Mesendoderm (in vitro differentiated cells): ENCODE results near the gene ZNF606. TPM values are rescaled to one million over a fixed set of nuclear protein-coding genes. Genes with fewer than 3 reads are reported as not detected.

Source experiments
- DNase-seq: peaks from one replicate; pipeline ENCODE4 v3.0.0; 2013
- H2AK5ac ChIP-seq: 2 replicates; pipeline ENCODE4 v1.6.1; 2013; ENCODE audit warnings: low read length, inconsistent platforms
- H2BK120ac ChIP-seq: 2 replicates; pipeline ENCODE4 v1.6.1; 2013; ENCODE audit warnings: low read depth, mild to moderate bottlenecking, low read length, moderate library complexity, mixed read lengths
- H2BK15ac ChIP-seq: replicated peaks from 2 replicates; pipeline ENCODE4 v1.6.1; 2013; ENCODE audit warnings: low read depth, mild to moderate bottlenecking, moderate library complexity
- H2BK5ac ChIP-seq: 2 replicates; pipeline ENCODE4 v1.6.1; 2013; ENCODE audit warnings: low read length, inconsistent platforms
- H3K18ac ChIP-seq: 2 replicates; pipeline ENCODE4 v1.6.1; 2013; ENCODE audit warnings: mild to moderate bottlenecking, low read length, mixed read lengths
- H3K23ac ChIP-seq: one replicate; pipeline ENCODE4 v1.6.1; 2013; ENCODE audit warnings: low read length
- H3K27ac ChIP-seq: 2 replicates; pipeline ENCODE4 v1.5.1; 2013; ENCODE audit warnings: low read depth, mild to moderate bottlenecking, inconsistent platforms, low read length, moderate library complexity
- H3K27me3 ChIP-seq: 2 replicates; pipeline ENCODE4 v1.6.1; 2013; ENCODE audit warnings: low read length, control low read depth, mild to moderate bottlenecking, inconsistent platforms; ENCODE audit not compliant: insufficient read depth, poor library complexity
- H3K36me3 ChIP-seq: 2 replicates; pipeline ENCODE4 v1.6.1; 2013; ENCODE audit warnings: low read length, inconsistent platforms; ENCODE audit not compliant: control insufficient read depth, insufficient read depth
- H3K4ac ChIP-seq: one replicate; pipeline ENCODE4 v1.6.1; 2013; ENCODE audit warnings: low read depth, mild to moderate bottlenecking, low read length, moderate library complexity
- H3K4me1 ChIP-seq: 2 replicates; pipeline ENCODE4 v1.6.1; 2013; ENCODE audit warnings: low read depth, low read length, inconsistent platforms; ENCODE audit not compliant: control insufficient read depth
- H3K4me2 ChIP-seq: 2 replicates; pipeline ENCODE4 v1.6.1; 2013; ENCODE audit warnings: low read length
- H3K4me3 ChIP-seq: 2 replicates; pipeline ENCODE4 v1.5.1; 2013; ENCODE audit warnings: mild to moderate bottlenecking, low read length
- H3K56ac ChIP-seq: one replicate; pipeline ENCODE4 v1.6.1; 2013; ENCODE audit warnings: low read length
- H3K79me1 ChIP-seq: 2 replicates; pipeline ENCODE4 v1.6.1; 2013; ENCODE audit warnings: low read length, inconsistent platforms
- H3K79me2 ChIP-seq: 2 replicates; pipeline ENCODE4 v1.6.1; 2013; ENCODE audit warnings: mild to moderate bottlenecking, low read length; ENCODE audit not compliant: control insufficient read depth, insufficient read depth
- H3K9ac ChIP-seq: 2 replicates; pipeline ENCODE4 v1.6.1; 2013; ENCODE audit warnings: low read length, inconsistent platforms
- H4K5ac ChIP-seq: one replicate; pipeline ENCODE4 v1.6.1; 2013; ENCODE audit warnings: low read length
- H4K8ac ChIP-seq: one replicate; pipeline ENCODE4 v1.6.1; 2013; ENCODE audit warnings: low read depth, mild to moderate bottlenecking, control low read depth, low read length, moderate library complexity
- WGBS: extraction: QIAGEN DNeasy Blood & Tissue Kit; methylation state at CpG from one replicate; pipeline ENCODE4 v1.1.7; 2013; ENCODE audit warnings: low lambda C conversion rate, missing lambda C conversion rate; ENCODE audit not compliant: insufficient coverage; ENCODE audit errors: extremely low coverage; 5-methylcytosine and 5-hydroxymethylcytosine counted together
- polyA plus RNA-seq, 2 experiments: library from polyadenylated mRNA; stranded (reverse); fragments of 200-250 nt; gene quantifications; one replicate each; pipeline ENCODE4 v1.2.3, GENCODE V29; 2013

Gene ZNF606
- polyA plus RNA-seq (2013, experiment 1 of 2), result 7.3 TPM
- 7.6 TPM for polyA plus RNA-seq (2013, experiment 2 of 2)

- H3K79me2 ChIP-seq, result peaks cover 22% of the 10 kb centered on the region
- H3K56ac ChIP-seq, result peak within 1 kb of the TSS; percentile 99
- peaks cover 27% of the 10 kb centered on the region for H3K79me1 ChIP-seq
- peak within 1 kb of the TSS; percentile 28 for H4K8ac ChIP-seq
- H3K27ac ChIP-seq, result peak within 1 kb of the TSS; percentile 85
- H3K23ac ChIP-seq, result peak within 1 kb of the TSS; percentile 87
- no peaks in the 10 kb centered on the region for H3K27me3 ChIP-seq
- H3K4me1 ChIP-seq, result peaks cover 5% of the 10 kb centered on the region
- H3K36me3 ChIP-seq, result peaks cover 20% of the 10 kb centered on the region
- H3K4me3 ChIP-seq, result peak within 1 kb of the TSS; percentile 89
- H2BK120ac ChIP-seq, result no peak within 1 kb of the TSS
- no peak within 1 kb of the TSS for H4K5ac ChIP-seq
- no peak within 1 kb of the TSS for H2BK15ac ChIP-seq
- WGBS, result no CpG with 5 or more reads among the region's 91 CpGs
- DNase-seq, result peak; percentile 94
- no peak within 1 kb of the TSS for H2AK5ac ChIP-seq
- H3K4ac ChIP-seq, result peak within 1 kb of the TSS; percentile 46
- peak within 1 kb of the TSS; percentile 81 for H3K18ac ChIP-seq
- peak within 1 kb of the TSS; percentile 65 for H3K4me2 ChIP-seq
- peak within 1 kb of the TSS; percentile 91 for H3K9ac ChIP-seq
- H2BK5ac ChIP-seq, result no peak within 1 kb of the TSS
Measured at GRCh38 chr19:58002384-58003173, at the start of gene ZNF606. ZNF606 (minus strand) TSS chr19:58002820; CDS start chr19:58001319, 1,501 bp downstream.

GRCh38 chr19:58052256-58052655 is 49.6 kb upstream of the ZNF606 start:
- H3K79me1 ChIP-seq, result no peaks in the 10 kb centered on the region
- no peak overlapping the region for H2BK15ac ChIP-seq
- no peaks in the 10 kb centered on the region for H3K79me2 ChIP-seq
- no peak overlapping the region for H3K9ac ChIP-seq
- H4K8ac ChIP-seq, result no peak overlapping the region
- no peak overlapping the region for H2BK5ac ChIP-seq
- no CpG with 5 or more reads among the region's 16 CpGs for WGBS
- no peak overlapping the region for H3K18ac ChIP-seq
- H2BK120ac ChIP-seq, result no peak overlapping the region
- no peaks in the 10 kb centered on the region for H3K36me3 ChIP-seq
- H4K5ac ChIP-seq, result no peak overlapping the region
- no peak for DNase-seq
- no peak overlapping the region for H2AK5ac ChIP-seq
- H3K4ac ChIP-seq, result no peak overlapping the region
- no peak overlapping the region for H3K4me2 ChIP-seq
- H3K27me3 ChIP-seq, result no peaks in the 10 kb centered on the region
- no peak overlapping the region for H3K4me3 ChIP-seq
- H3K23ac ChIP-seq, result no peak overlapping the region
- no peaks in the 10 kb centered on the region for H3K4me1 ChIP-seq
- no peak overlapping the region for H3K56ac ChIP-seq
- no peak overlapping the region for H3K27ac ChIP-seq

DNA sequence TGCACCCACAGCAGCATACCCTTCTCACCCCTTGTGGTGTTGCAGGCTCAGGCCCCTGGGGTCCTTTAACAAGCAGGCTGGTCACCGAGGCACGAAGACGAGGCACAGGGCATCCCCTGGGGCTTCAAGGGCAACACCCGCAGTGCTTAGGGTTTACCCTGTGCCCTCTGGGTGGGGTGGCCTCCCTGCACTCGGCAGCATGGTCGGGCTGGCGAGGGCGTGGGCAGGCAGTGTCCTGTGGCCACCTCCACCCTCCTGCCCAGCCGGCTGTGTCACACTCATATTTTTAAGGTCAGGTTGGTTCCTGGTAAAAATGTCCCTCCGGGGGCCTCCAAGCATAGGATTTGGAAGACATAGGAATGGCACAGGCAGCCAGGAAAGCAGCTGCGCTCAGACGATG is 45.1 kb upstream of the ZNF606 start:
- no peak for DNase-seq
- WGBS, result no CpG with 5 or more reads among the region's 12 CpGs
- H4K8ac ChIP-seq, result no peak overlapping the region
- H3K9ac ChIP-seq, result no peak overlapping the region
- H3K79me1 ChIP-seq, result no peaks in the 10 kb centered on the region
- H3K23ac ChIP-seq, result no peak overlapping the region
- no peak overlapping the region for H4K5ac ChIP-seq
- H2BK120ac ChIP-seq, result no peak overlapping the region
- H3K36me3 ChIP-seq, result no peaks in the 10 kb centered on the region
- H3K4me3 ChIP-seq, result no peak overlapping the region
- H3K4me2 ChIP-seq, result no peak overlapping the region
- no peaks in the 10 kb centered on the region for H3K27me3 ChIP-seq
- H3K4me1 ChIP-seq, result no peaks in the 10 kb centered on the region
- no peak overlapping the region for H2AK5ac ChIP-seq
- H2BK5ac ChIP-seq, result no peak overlapping the region
- H3K79me2 ChIP-seq, result no peaks in the 10 kb centered on the region
- no peak overlapping the region for H3K56ac ChIP-seq
- H3K27ac ChIP-seq, result no peak overlapping the region
- no peak overlapping the region for H2BK15ac ChIP-seq
- no peak overlapping the region for H3K4ac ChIP-seq
- no peak overlapping the region for H3K18ac ChIP-seq

DNA sequence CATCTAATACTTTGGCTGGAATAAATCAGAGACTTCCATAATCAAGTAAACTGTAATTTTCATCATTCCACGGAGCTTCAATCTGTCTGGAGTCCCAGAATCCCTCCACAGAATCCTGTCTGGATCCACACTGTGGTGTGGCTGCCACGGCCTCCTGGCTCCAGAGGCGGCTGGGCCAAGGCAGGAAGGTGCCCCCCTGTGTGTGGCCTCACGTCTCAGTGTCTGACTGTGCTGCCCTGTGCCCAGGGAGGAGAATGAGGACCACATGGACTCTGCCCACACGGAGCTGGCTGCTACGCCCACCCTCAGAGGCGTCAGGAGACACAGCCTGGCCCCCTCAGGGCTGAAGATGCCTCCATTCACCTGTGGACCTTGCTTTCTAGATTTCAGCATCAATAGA is 44.2 kb upstream of the ZNF606 start:
- no peaks in the 10 kb centered on the region for H3K27me3 ChIP-seq
- no peak overlapping the region for H2AK5ac ChIP-seq

DNA sequence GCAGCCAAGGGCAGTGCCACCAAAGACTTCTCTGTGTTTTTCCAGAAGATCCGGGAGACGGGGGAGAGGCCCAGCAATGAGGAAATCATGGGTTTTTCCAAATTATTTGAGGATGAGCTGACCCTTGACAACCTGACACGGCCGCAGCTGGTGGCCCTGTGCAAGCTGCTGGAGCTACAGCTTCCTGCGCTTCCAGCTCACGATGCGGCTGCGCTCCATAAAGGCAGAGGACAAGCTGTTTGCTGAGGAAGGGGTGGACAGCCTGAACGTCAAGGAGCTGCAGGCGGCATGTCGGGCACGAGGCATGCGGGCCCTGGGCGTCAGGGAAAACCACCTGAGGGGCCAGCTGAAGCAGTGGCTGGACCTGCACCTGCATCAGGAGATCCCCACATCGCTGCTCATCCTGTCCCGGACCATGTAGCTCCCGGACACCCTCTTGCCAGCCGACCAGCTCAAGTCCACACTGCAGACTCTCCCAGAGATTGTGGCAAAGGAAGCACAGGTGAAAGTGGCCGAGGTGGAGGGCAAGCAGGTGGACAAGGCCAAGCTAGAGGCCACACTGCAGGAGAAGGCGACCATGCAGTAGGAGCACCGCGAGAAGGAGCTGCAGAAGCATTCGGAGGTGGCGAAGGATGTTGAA is 42.9 kb upstream of the ZNF606 start:
- Histone ChIP-seq H3K23ac (no peak overlapping the region), H3K79me2 (no peaks in the 10 kb centered on the region), H3K9ac (no peak overlapping the region), H3K4me3 (no peak overlapping the region), H4K5ac (no peak overlapping the region), H3K4me1 (no peaks in the 10 kb centered on the region), H3K4me2 (no peak overlapping the region), H2BK15ac (no peak overlapping the region), H3K27ac (no peak overlapping the region), H3K56ac (no peak overlapping the region), H3K18ac (no peak overlapping the region), H2AK5ac (no peak overlapping the region), H3K27me3 (no peaks in the 10 kb centered on the region), H3K36me3 (no peaks in the 10 kb centered on the region), H2BK120ac (no peak overlapping the region), H2BK5ac (no peak overlapping the region), H3K79me1 (no peaks in the 10 kb centered on the region), H4K8ac (no peak overlapping the region), H3K4ac (no peak overlapping the region)
- no CpG with 5 or more reads among the region's 24 CpGs for WGBS
- no peak for DNase-seq

More for the DNA sequence above, 44.2 kb upstream of the ZNF606 start:
- no peak overlapping the region for H3K4me2 ChIP-seq
- DNase-seq, result no peak
- no peak overlapping the region for H3K27ac ChIP-seq
- no peak overlapping the region for H4K5ac ChIP-seq
- no peak overlapping the region for H3K4me3 ChIP-seq
- no peak overlapping the region for H2BK120ac ChIP-seq
- H3K79me2 ChIP-seq, result no peaks in the 10 kb centered on the region
- no peak overlapping the region for H3K23ac ChIP-seq
- H2BK5ac ChIP-seq, result no peak overlapping the region
- no peak overlapping the region for H4K8ac ChIP-seq
- H3K36me3 ChIP-seq, result no peaks in the 10 kb centered on the region
- H3K9ac ChIP-seq, result no peak overlapping the region
- H2BK15ac ChIP-seq, result no peak overlapping the region
- H3K79me1 ChIP-seq, result no peaks in the 10 kb centered on the region
- no peak overlapping the region for H3K18ac ChIP-seq
- no CpG with 5 or more reads among the region's 7 CpGs for WGBS
- no peaks in the 10 kb centered on the region for H3K4me1 ChIP-seq
- no peak overlapping the region for H3K4ac ChIP-seq
- no peak overlapping the region for H3K56ac ChIP-seq
